Bronchial epithelial cell (primary cell): ENCODE results near the gene CNNM4. TPM values are rescaled to one million over a fixed set of nuclear protein-coding genes. Genes with fewer than 3 reads are reported as not detected.
A peak's percentile ranks its signal among the peaks of the same experiment; 100 is the strongest.

Source experiments
- DNase-seq: peaks from one replicate; pipeline ENCODE4 v3.0.0-alpha.2; 2010; ENCODE audit warnings: low read depth
- FAIRE-seq: peaks from 2 replicates; lab custom pipeline; 2011; peaks lifted over from hg19 to GRCh38; lab: Jason Lieb, UNC
- H3K27me3 ChIP-seq: 2 replicates; pipeline ENCODE4 v1.5.1; 2011; ENCODE audit warnings: low read length; ENCODE audit not compliant: control insufficient read depth, insufficient read depth
- H3K36me3 ChIP-seq: 2 replicates; pipeline ENCODE4 v1.5.1; 2011; ENCODE audit warnings: low read length; ENCODE audit not compliant: control insufficient read depth, insufficient read depth
- H3K4me3 ChIP-seq: 2 replicates; pipeline ENCODE4 v1.5.1; 2011; ENCODE audit warnings: mild to moderate bottlenecking, low read depth, low read length, control low read depth
- CTCF ChIP-seq: IDR thresholded peaks from 2 replicates; pipeline ENCODE4 v1.5.1; 2011; ENCODE audit warnings: mild to moderate bottlenecking, moderate library complexity, low read length, control low read depth, inconsistent platforms; ENCODE audit not compliant: insufficient read depth, severe bottlenecking
- total RNA-seq: library from RNA; depleted of rRNA; stranded (reverse); fragments of >200 nt; gene quantifications from 2 replicates; pipeline ENCODE4 v1.2.1, GENCODE V29; 2014

Gene CNNM4
- total RNA-seq, 1 donor from 2014 or later = 3.4 TPM

DNA sequence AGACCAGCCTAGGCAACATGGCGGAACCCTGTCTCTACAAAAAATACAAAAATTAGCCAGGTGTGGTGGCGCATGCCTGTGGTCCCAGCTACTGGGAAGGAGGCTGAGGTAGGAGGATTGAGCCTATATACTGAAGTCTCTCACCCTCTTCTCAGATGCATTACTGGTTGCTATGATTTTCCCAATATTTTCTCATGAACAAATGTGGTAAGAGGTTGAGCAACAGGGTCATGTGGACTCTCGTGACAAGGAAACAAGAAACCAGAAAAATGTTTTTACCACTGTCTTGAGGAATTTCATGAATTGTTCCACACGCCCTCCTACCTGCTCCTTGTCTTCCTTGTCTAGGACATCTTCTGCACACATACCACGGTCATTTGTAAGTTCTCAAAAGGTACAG lies 33.3 kb upstream of the CNNM4 start:
- FAIRE-seq (no peak), DNase-seq (no peak)
- Histone ChIP-seq H3K4me3 (no peak overlapping the region), H3K36me3 (peaks cover 3% of the 10 kb centered on the region), H3K27me3 (no peaks in the 10 kb centered on the region)
- no peak for TF ChIP-seq CTCF

DNA sequence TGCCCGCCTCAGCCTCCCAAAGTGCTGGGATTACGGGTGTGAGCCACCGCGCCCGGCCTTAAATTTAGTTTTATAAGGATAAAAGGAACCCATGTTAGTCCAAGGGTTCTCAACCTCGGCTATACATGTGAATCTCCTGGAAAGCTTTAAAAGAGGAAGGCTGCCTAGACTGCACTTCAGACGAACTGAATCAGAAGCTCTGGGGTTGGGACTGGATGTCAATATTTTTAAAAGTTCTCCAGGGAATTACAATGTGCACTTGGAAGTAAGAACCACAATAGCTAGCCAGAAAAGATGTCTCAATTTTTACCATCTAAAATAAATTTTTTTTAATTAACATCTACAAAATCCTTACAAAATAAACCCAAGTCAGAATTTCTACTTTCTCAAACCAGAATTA lies 31.0 kb upstream of the CNNM4 start:
- Histone ChIP-seq H3K36me3 (peaks cover 10% of the 10 kb centered on the region), H3K27me3 (no peaks in the 10 kb centered on the region), H3K4me3 (no peak overlapping the region)
- DNase-seq (no peak), FAIRE-seq (no peak)
- TF ChIP-seq CTCF = no peak

GRCh38 chr2:96730212-96730611 lies 30.5 kb upstream of the CNNM4 start:
- no peak overlapping the region for H3K4me3 ChIP-seq
- DNase-seq (peak; percentile 96), FAIRE-seq (no peak)
- TF ChIP-seq CTCF = no peak
- no peaks in the 10 kb centered on the region for H3K27me3 ChIP-seq
- peaks cover 10% of the 10 kb centered on the region for H3K36me3 ChIP-seq

GRCh38 chr2:96733931-96734330 lies 26.8 kb upstream of the CNNM4 start:
- Histone ChIP-seq H3K27me3 (no peaks in the 10 kb centered on the region), H3K36me3 (peaks cover 11% of the 10 kb centered on the region), H3K4me3 (no peak overlapping the region)
- TF ChIP-seq CTCF = no peak
- DNase-seq (no peak), FAIRE-seq (no peak)

GRCh38 chr2:96734880-96735583 lies 25.7 kb upstream of the CNNM4 start:
- Histone ChIP-seq H3K36me3 (peaks cover 11% of the 10 kb centered on the region), H3K4me3 (no peak overlapping the region), H3K27me3 (no peaks in the 10 kb centered on the region)
- TF ChIP-seq CTCF = no peak
- DNase-seq (no peak), FAIRE-seq (no peak)

- Histone ChIP-seq H3K4me3 (no peak overlapping the region), H3K27me3 (no peaks in the 10 kb centered on the region), H3K36me3 (peaks cover 11% of the 10 kb centered on the region)
- DNase-seq (no peak), FAIRE-seq (no peak)
- no peak for TF ChIP-seq CTCF
These were observed 23.5 kb upstream of the CNNM4 start for GRCh38 chr2:96737251-96737650.
